ENCODE data around the gene ABCC6. TPM values are rescaled to one million over a fixed set of nuclear protein-coding genes. Genes with fewer than 3 reads are reported as not detected.

Gene ABCC6
- total and polyA plus RNA-seq, 2 of the 4 experiments (the other 2 are of a cell fraction), result 0.36 to 1.3 TPM

GRCh38 chr16:16161319-16161718 lies 62.0 kb downstream of the ABCC6 start:
- Histone ChIP-seq H2BK120ac (ENCODE audit: low read depth, low read length) (no peak overlapping the region), H3K79me1 (ENCODE audit: low read depth in 1 of 2, low read length in 2 of 2) (no peaks in the 10 kb centered on the region), H3K4me2 (ENCODE audit: low read depth, low read length) (no peak overlapping the region), H3K9me3 (ENCODE audit: control insufficient read depth, insufficient read depth, low read length) (peaks cover 17% of the 10 kb centered on the region), H3K23ac (ENCODE audit: low read depth, low read length) (no peak overlapping the region), H3K4me1 (ENCODE audit: control insufficient read depth, insufficient read depth, low read length) (no peaks in the 10 kb centered on the region), H2AK5ac (ENCODE audit: low read depth, low read length) (no peak overlapping the region), H4K5ac (ENCODE audit: low read depth, low read length) (no peak overlapping the region), H3K27me3 (ENCODE audit: control insufficient read depth, insufficient read depth, low read length) (no peaks in the 10 kb centered on the region; the same call in 1 of the 2 replicates), H3K4me3 (ENCODE audit: insufficient read depth, low read depth, low read length) (no peak overlapping the region), H2BK5ac (ENCODE audit: low read depth, low read length, poor library complexity, severe bottlenecking) (no peak overlapping the region), H3K56ac (ENCODE audit: extremely low read depth, insufficient read depth, low read length) (no peak overlapping the region; the same call in 1 of the 2 replicates), H4K20me1 (ENCODE audit: insufficient read depth, low read length) (no peaks in the 10 kb centered on the region), H3K9ac (ENCODE audit: low read depth, low read length) (no peak overlapping the region), H2BK20ac (ENCODE audit: low read depth, low read length) (no peak overlapping the region), H4K91ac (ENCODE audit: insufficient read depth, low read depth, low read length) (no peak overlapping the region), H3K36me3 (ENCODE audit: control insufficient read depth, insufficient read depth, low read length) (peaks cover 3% of the 10 kb centered on the region; the same call in 1 of the 2 replicates), H2BK15ac (ENCODE audit: low read depth, low read length) (no peak overlapping the region), H3K27ac (ENCODE audit: insufficient read depth, low read length) (no peak overlapping the region), H3K9me1 (ENCODE audit: insufficient read depth, low read length) (no peaks in the 10 kb centered on the region), H3K18ac (ENCODE audit: low read depth, low read length) (no peak overlapping the region), H3K4ac (ENCODE audit: low read depth, low read length) (no peak overlapping the region), H4K8ac (ENCODE audit: low read depth in 2 of 2, low read length in 2 of 2) (no peak overlapping the region), H3K14ac (replicated peaks; ENCODE audit: low read depth, low read length) (no peak overlapping the region), H2AK9ac (replicated peaks; ENCODE audit: low read depth, low read length, poor library complexity) (peak overlapping the region; percentile 42), H2AFZ (replicated peaks; ENCODE audit: low read length, poor library complexity) (no peak overlapping the region)
- BruUV-seq (replicated peaks), result no TSS peak
- ChIA-PET POLR2A (ENCODE audit: unreplicated experiment) (no interaction called here), CTCF (no interaction called here)
- dilution Hi-C loops (cut with HindIII; ENCODE audit: low sequenced_read_pairs, unreplicated experiment) (no loop called here), in situ Hi-C loops (cut with MboI; ENCODE audit: low sequenced_read_pairs) (no loop called here), intact Hi-C loops (cut with micrococcal nuclease) (no loop called here)
- DNase-seq (no peak), ATAC-seq (ENCODE audit: low read depth) (no peak)
- TF ChIP-seq RAD21 (IDR thresholded peaks at IDR 0.05; ENCODE audit: low read length), result no peak
- TF ChIP-seq ELK1 (IDR thresholded peaks at IDR 0.05; ENCODE audit: borderline replicate concordance, low read depth, low read length), result no peak
- TF ChIP-seq NFE2L2 (IDR thresholded peaks at IDR 0.05; ENCODE audit: low read depth, low read length), result no peak
- TF ChIP-seq, protein P1, sequence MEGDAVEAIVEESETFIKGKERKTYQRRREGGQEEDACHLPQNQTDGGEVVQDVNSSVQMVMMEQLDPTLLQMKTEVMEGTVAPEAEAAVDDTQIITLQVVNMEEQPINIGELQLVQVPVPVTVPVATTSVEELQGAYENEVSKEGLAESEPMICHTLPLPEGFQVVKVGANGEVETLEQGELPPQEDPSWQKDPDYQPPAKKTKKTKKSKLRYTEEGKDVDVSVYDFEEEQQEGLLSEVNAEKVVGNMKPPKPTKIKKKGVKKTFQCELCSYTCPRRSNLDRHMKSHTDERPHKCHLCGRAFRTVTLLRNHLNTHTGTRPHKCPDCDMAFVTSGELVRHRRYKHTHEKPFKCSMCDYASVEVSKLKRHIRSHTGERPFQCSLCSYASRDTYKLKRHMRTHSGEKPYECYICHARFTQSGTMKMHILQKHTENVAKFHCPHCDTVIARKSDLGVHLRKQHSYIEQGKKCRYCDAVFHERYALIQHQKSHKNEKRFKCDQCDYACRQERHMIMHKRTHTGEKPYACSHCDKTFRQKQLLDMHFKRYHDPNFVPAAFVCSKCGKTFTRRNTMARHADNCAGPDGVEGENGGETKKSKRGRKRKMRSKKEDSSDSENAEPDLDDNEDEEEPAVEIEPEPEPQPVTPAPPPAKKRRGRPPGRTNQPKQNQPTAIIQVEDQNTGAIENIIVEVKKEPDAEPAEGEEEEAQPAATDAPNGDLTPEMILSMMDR (conservative IDR thresholded peaks at IDR 0.05; ENCODE audit: low read depth, low read length), result no peak
- TF ChIP-seq CHD1 (IDR thresholded peaks at IDR 0.05; ENCODE audit: low read depth, low read length), result no peak
- 0% methylated on average over 1 of the region's 5 CpGs; no CpG with 5 or more reads in 1 of the 2 experiments for WGBS, 2 experiments (ENCODE audit: extremely low coverage in 2 of 2, insufficient read length in 1 of 2)

All from IMR-90 (cell line).